Nephron (organoid): ENCODE results near the gene FCRL6.

Experiments
- H3K27ac Mint-ChIP-seq, 3 experiments: 2 replicates each; pipeline ENCODE4 v1.8.0; 2020; ENCODE audit warnings: mixed read lengths in 3 of 3, mild to moderate bottlenecking in 2 of 3, moderate library complexity in 1 of 3
- H3K27me3 Mint-ChIP-seq: 2 replicates; pipeline ENCODE4 v1.8.0; 2021; ENCODE audit warnings: low read depth, mild to moderate bottlenecking, moderate library complexity, mixed read lengths
- H3K36me3 Mint-ChIP-seq: 2 replicates; pipeline ENCODE4 v1.8.0; 2020; ENCODE audit warnings: low read depth, mixed read lengths
- H3K4me1 Mint-ChIP-seq: 2 replicates; pipeline ENCODE4 v1.8.0; 2020; ENCODE audit warnings: mixed read lengths
- H3K4me3 Mint-ChIP-seq, 3 experiments: 2 replicates each; pipeline ENCODE4 v1.8.0; 2020; ENCODE audit warnings: mild to moderate bottlenecking in 3 of 3, mixed read lengths in 3 of 3, moderate library complexity in 2 of 3
- H3K9me3 Mint-ChIP-seq: 2 replicates; pipeline ENCODE4 v1.8.0; 2020; ENCODE audit warnings: mixed read lengths
- CTCF ChIP-seq, 3 experiments: fragments of 200-600 bp; sonication (generic); IDR thresholded peaks; one replicate each; pipeline ENCODE4 v1.5.0; 2021; ENCODE audit warnings: antibody characterized with exemption in 3 of 3; ENCODE audit not compliant: unreplicated experiment in 3 of 3

Gene FCRL6

DNA sequence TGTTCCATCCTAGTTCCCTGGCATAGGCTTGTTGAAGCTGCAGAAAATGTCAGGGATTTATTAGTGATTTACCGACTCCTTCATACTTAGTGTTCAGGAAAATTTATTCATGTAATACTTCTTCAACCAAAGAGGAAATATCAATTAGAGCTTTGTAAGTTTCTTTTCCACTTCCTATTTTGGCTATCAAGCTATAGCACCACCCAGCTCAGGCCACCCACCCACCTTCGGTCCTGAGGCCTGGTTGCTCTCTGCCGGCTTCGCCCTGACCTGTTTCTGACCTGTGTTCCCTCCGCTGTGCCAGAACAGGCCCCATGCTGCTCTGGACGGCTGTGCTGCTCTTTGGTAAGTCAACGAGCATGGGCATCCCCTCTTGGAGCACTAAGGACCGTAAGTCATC, at the start of gene FCRL6:
TSS of gene FCRL6 (plus strand) at position 250 of the 400 bp plus-strand sequence. CDS start at position 315, 65 bp downstream.
- H3K9me3 Mint-ChIP-seq, result no peaks in the 10 kb centered on the region
- H3K27me3 Mint-ChIP-seq, result peaks cover 38% of the 10 kb centered on the region
- TF ChIP-seq CTCF (IDR thresholded peaks at IDR 0.05; ENCODE audit: unreplicated experiment in 3 of 3), result no peak
- no peaks in the 10 kb centered on the region for H3K36me3 Mint-ChIP-seq
- H3K4me1 Mint-ChIP-seq, result no peaks in the 10 kb centered on the region
- H3K27ac Mint-ChIP-seq, result no peak within 1 kb of the TSS
- no peak within 1 kb of the TSS for H3K4me3 Mint-ChIP-seq

- Mint-ChIP-seq H3K9me3 (no peaks in the 10 kb centered on the region), H3K4me1 (no peaks in the 10 kb centered on the region), H3K4me3 (no peak overlapping the region), H3K27me3 (peaks cover 6% of the 10 kb centered on the region), H3K36me3 (no peaks in the 10 kb centered on the region), H3K27ac (peak overlapping the region in 2 of 3 experiments; percentile 68 to 86)
- no peak for TF ChIP-seq CTCF (IDR thresholded peaks at IDR 0.05; ENCODE audit: unreplicated experiment in 3 of 3)
Measured at GRCh38 chr1:159753386-159753785, 48.8 kb upstream of the FCRL6 start.

GRCh38 chr1:159755451-159756007, 46.6 kb upstream of the FCRL6 start:
- Mint-ChIP-seq H3K36me3 (no peaks in the 10 kb centered on the region), H3K4me1 (no peaks in the 10 kb centered on the region), H3K9me3 (no peaks in the 10 kb centered on the region), H3K27ac (no peak overlapping the region), H3K27me3 (peaks cover 6% of the 10 kb centered on the region), H3K4me3 (no peak overlapping the region)
- TF ChIP-seq CTCF (IDR thresholded peaks at IDR 0.05; ENCODE audit: unreplicated experiment in 3 of 3), result no peak

DNA sequence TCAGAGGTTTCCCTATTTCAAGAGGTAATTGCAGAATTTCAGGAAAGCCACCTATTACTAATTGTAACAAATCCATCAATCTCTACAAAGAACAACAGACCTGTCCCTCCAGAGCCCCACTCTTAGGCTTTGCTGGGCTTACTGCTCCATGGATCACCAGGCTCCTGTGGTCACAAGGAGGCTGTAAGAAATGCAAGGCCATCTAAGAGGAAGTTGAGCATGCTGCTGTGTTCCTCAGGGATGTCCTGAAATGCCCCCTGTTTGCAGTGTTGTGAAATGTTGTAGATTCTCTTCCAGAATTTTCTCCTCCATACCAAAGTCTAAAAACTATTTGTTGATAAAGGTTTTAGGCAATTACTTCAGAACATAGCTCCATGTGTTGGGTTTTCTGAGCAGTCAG, 45.8 kb upstream of the FCRL6 start:
- H3K4me1 Mint-ChIP-seq, result no peaks in the 10 kb centered on the region
- H3K4me3 Mint-ChIP-seq, result no peak overlapping the region
- no peak overlapping the region for H3K27ac Mint-ChIP-seq
- no peaks in the 10 kb centered on the region for H3K36me3 Mint-ChIP-seq
- TF ChIP-seq CTCF (IDR thresholded peaks at IDR 0.05; ENCODE audit: unreplicated experiment in 3 of 3), result no peak
- H3K9me3 Mint-ChIP-seq, result no peaks in the 10 kb centered on the region
- H3K27me3 Mint-ChIP-seq, result peaks cover 6% of the 10 kb centered on the region

DNA sequence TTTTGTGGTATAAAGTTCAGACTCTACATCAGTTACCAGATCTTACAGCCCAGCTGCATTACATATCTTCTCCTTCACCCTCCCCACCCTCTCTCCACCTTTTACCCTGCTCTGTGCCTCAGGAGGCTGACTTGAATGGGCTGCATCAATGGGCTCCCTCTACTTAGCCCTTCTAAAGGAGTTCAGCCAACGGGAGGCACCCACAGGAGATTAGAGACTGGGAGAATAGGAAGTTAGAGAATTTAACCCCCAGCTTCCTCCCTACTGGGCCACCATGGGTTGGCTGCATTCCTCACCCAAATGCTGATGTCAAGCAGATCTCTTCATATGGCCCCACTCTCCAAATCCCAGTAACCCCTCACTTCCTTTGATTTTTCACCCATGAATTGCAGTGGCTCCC, 38.5 kb upstream of the FCRL6 start:
- Mint-ChIP-seq H3K4me3 (no peak overlapping the region), H3K36me3 (no peaks in the 10 kb centered on the region)
- no peak for TF ChIP-seq CTCF (IDR thresholded peaks at IDR 0.05; ENCODE audit: unreplicated experiment in 3 of 3)

DNA sequence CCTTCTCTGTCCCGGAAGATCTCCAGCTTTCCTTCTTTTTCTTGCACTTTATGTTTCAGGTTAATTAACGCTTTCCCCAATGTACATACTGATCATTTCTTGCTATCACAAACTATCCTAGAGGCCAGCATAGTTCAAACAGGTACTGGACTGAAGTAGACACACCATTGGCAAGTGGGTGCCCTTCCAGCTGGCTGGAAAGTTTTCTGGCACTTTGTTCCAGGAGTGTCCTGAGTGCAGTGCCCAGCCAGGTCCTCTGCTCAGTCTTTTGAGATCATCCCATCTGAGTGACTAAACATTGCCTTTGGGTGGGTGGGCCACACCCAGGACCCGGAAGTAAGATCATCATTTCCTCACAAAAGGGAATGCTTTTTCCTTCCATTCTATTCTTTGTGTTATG, 36.4 kb upstream of the FCRL6 start:
- no peak for TF ChIP-seq CTCF (IDR thresholded peaks at IDR 0.05; ENCODE audit: unreplicated experiment in 3 of 3)
- peaks cover 4% of the 10 kb centered on the region for H3K27me3 Mint-ChIP-seq
- H3K36me3 Mint-ChIP-seq, result no peaks in the 10 kb centered on the region
- H3K4me1 Mint-ChIP-seq, result no peaks in the 10 kb centered on the region
- H3K27ac Mint-ChIP-seq, result no peak overlapping the region
- H3K9me3 Mint-ChIP-seq, result no peaks in the 10 kb centered on the region
- no peak overlapping the region for H3K4me3 Mint-ChIP-seq

More for the DNA sequence above, 38.5 kb upstream of the FCRL6 start:
- H3K27me3 Mint-ChIP-seq, result peaks cover 4% of the 10 kb centered on the region
- no peak overlapping the region for H3K27ac Mint-ChIP-seq
- H3K4me1 Mint-ChIP-seq, result no peaks in the 10 kb centered on the region
- H3K9me3 Mint-ChIP-seq, result no peaks in the 10 kb centered on the region
